Measurements from ENCODE around the gene CCDC92B. TPM values are rescaled to one million over a fixed set of nuclear protein-coding genes. Genes with fewer than 3 reads are reported as not detected.

The CCDC92B gene
- total and polyA plus RNA-seq, 9 of the 15 experiments (the other 6 are each of a cell fraction or from before 2014, with no cell fraction given): not detected

DNA sequence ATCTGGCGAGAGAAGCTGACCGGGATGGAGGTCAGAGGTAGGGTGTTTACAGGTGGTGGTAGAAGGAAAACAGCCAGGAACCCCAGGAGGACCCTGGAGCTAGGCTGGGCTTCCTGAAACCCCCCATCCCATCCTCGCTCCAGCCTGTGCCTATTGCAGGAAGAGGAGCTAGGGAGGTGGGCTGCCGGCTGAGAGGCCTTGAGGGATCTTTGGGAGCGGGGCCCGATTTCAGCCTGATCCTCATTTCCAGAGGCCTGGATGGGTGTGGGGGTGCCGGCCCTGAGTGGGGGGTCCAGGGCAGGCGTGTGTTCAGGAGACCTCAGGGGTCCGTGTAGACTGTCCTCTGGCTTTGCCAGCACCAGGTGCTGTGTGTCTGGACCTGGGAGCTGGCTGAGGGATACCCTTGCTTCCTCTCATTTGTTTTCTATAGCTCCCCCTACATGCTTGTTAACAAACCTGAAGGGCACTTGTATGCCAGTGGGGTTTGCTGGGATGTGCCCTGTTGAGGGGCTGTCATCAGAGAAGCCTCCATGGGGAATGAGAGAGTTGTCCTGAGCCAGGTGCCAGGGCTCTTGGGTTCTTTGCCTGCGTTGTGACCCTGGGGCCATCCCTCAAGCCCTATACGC is 27.9 kb upstream of the CCDC92B start:
- Histone ChIP-seq H3K4me1 (replicated peaks in 1 of 2; ENCODE audit: control insufficient read depth in 2 of 2, insufficient read depth in 2 of 2, low read length in 2 of 2) (peaks cover 0 to 6% of the 10 kb centered on the region in 2 experiments; a peak in 1 of 5 replicates), H3K4me3 (no peak overlapping the region), H3K79me2 (ENCODE audit: control insufficient read depth, insufficient read depth, low read length) (no peaks in the 10 kb centered on the region), H2AFZ (ENCODE audit: low read depth, low read length) (no peak overlapping the region), H3K9me1 (ENCODE audit: control insufficient read depth, insufficient read depth, low read length) (no peaks in the 10 kb centered on the region), H3K36me3 (ENCODE audit: control insufficient read depth, insufficient read depth, low read length) (no peaks in the 10 kb centered on the region), H3K27ac (ENCODE audit: extremely low read depth, low read depth, low read length) (no peak overlapping the region), H3K27me3 (ENCODE audit: control insufficient read depth in 2 of 2, insufficient read depth in 2 of 2, low read length in 2 of 2) (peaks cover 3 to 15% of the 10 kb centered on the region in 2 experiments; a peak in 2 of 5 replicates), H3K4me2 (ENCODE audit: insufficient read depth, low read length) (no peak overlapping the region), H4K20me1 (replicated peaks; ENCODE audit: control insufficient read depth, insufficient read depth, low read length) (no peaks in the 10 kb centered on the region; the same call in 1 of the 2 replicates), H3K9me3 (replicated peaks; ENCODE audit: control insufficient read depth, insufficient read depth, low read depth, low read length) (no peaks in the 10 kb centered on the region), H3K9ac (ENCODE audit: insufficient read depth in 1 of 2, low read depth in 2 of 2, low read length in 2 of 2) (no peak overlapping the region)
- ChIA-PET POLR2A (no interaction called here), CTCF (ENCODE audit: low intra/inter-chr PET ratio) (no interaction called here)
- WGBS (ENCODE audit: insufficient coverage, low coverage, missing lambda C conversion rate): 0% methylated on average over 6 of the region's 11 CpGs
- intact Hi-C loops (cut with micrococcal nuclease) (no loop called here), in situ Hi-C loops (cut with MboI) (no loop called here)
- DNase-seq (ENCODE audit: extremely low read depth in 1 of 4, low spot score in 3 of 4) (no peak), FAIRE-seq (no peak), ATAC-seq (no peak)
- BruUV-seq (replicated peaks): no TSS peak
- TF ChIP-seq ZNF444 (CRISPR knock-in tag; IDR thresholded peaks at IDR 0.05) (no peak), E2F5 (CRISPR knock-in tag; IDR thresholded peaks at IDR 0.05) (no peak), BDP1 (IDR thresholded peaks at IDR 0.05; ENCODE audit: insufficient read depth, insufficient read length) (no peak), SMC3 (conservative IDR thresholded peaks at IDR 0.05; ENCODE audit: insufficient read depth, low read depth, low read length) (no peak), PHF8 (IDR thresholded peaks at IDR 0.05; ENCODE audit: borderline replicate concordance, low read length) (no peak), MAFK (IDR thresholded peaks at IDR 0.05; ENCODE audit: low read length) (no peak), ZBTB33 (CRISPR knock-in tag; IDR thresholded peaks at IDR 0.05) (no peak)
- TF ChIP-seq, protein P1, sequence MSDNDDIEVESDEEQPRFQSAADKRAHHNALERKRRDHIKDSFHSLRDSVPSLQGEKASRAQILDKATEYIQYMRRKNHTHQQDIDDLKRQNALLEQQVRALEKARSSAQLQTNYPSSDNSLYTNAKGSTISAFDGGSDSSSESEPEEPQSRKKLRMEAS (CRISPR knock-in tag; IDR thresholded peaks at IDR 0.05): no peak
